ENCODE results near the gene OR52B6. TPM values are rescaled to one million over a fixed set of nuclear protein-coding genes. Genes with fewer than 3 reads are reported as not detected.
"Not testable (repeated sequence)": the region's sequence is repeated elsewhere in the genome, so short reads cannot be mapped to it uniquely, and the experiment has no call there.

The OR52B6 gene
- total and polyA plus RNA-seq, 5 donors = not detected

GRCh38 chr11:5556596-5557188 lies 24.0 kb upstream of the OR52B6 start:
- intact Hi-C loops (cut with DNase I) = no loop called here
- Histone ChIP-seq H3K9me3 (ENCODE audit: control insufficient read depth, low read length) (no peaks in the 10 kb centered on the region), H3K4me3 (ENCODE audit: low read length) (no peak overlapping the region), H3K4me1 (ENCODE audit: control insufficient read depth, insufficient read depth, low read length) (no peaks in the 10 kb centered on the region), H3K27ac (ENCODE audit: low read length) (no peak overlapping the region), H3K27me3 (ENCODE audit: control insufficient read depth, insufficient read depth) (no peaks in the 10 kb centered on the region)
- DNase-seq (no peak), ATAC-seq (no peak)
- WGBS = 55% methylated on average over 3 of the region's 3 CpGs

GRCh38 chr11:5557751-5558150 lies 22.9 kb upstream of the OR52B6 start:
- Histone ChIP-seq H3K9me3 (ENCODE audit: control insufficient read depth, low read length) (no peaks in the 10 kb centered on the region), H3K4me3 (ENCODE audit: low read length) (no peak overlapping the region), H3K27ac (ENCODE audit: low read length) (no peak overlapping the region), H3K4me1 (ENCODE audit: control insufficient read depth, insufficient read depth, low read length) (no peaks in the 10 kb centered on the region), H3K27me3 (ENCODE audit: control insufficient read depth, insufficient read depth) (no peaks in the 10 kb centered on the region)
- DNase-seq (no peak), ATAC-seq (no peak)
- WGBS = 52% methylated on average over 3 of the region's 3 CpGs
- intact Hi-C loops (cut with DNase I) = no loop called here

GRCh38 chr11:5564259-5565019 lies 16.2 kb upstream of the OR52B6 start:
- H3K9me3 ChIP-seq (ENCODE audit: control insufficient read depth, low read length) = no peaks in the 10 kb centered on the region
- intact Hi-C loops (cut with DNase I) = loop anchor here in 1 of 4 donors (2.0 kb wide), 1 partner anchor 34 kb away; no protein-coding TSS in a partner anchor
- WGBS = 59% methylated on average over 1 of the region's 1 CpG
- no peak overlapping the region for H3K27ac ChIP-seq (ENCODE audit: low read length)
- H3K4me3 ChIP-seq (ENCODE audit: low read length) = no peak overlapping the region
- no peak for ATAC-seq
- no peaks in the 10 kb centered on the region for H3K4me1 ChIP-seq (ENCODE audit: control insufficient read depth, insufficient read depth, low read length)
- no peaks in the 10 kb centered on the region for H3K27me3 ChIP-seq (ENCODE audit: control insufficient read depth, insufficient read depth)
- no peak for DNase-seq

GRCh38 chr11:5574654-5575053 lies 6.0 kb upstream of the OR52B6 start:
- 91% methylated on average over 2 of the region's 2 CpGs for WGBS
- H3K27me3 ChIP-seq (ENCODE audit: control insufficient read depth, insufficient read depth) = no peaks in the 10 kb centered on the region
- no peaks in the 10 kb centered on the region for H3K4me1 ChIP-seq (ENCODE audit: control insufficient read depth, insufficient read depth, low read length)
- no peak for DNase-seq
- H3K4me3 ChIP-seq (ENCODE audit: low read length) = no peak overlapping the region
- H3K9me3 ChIP-seq (ENCODE audit: control insufficient read depth, low read length) = no peaks in the 10 kb centered on the region
- no peak for ATAC-seq
- intact Hi-C loops (cut with DNase I) = no loop called here
- H3K27ac ChIP-seq (ENCODE audit: low read length) = no peak overlapping the region

GRCh38 chr11:5575152-5575551 lies 5.5 kb upstream of the OR52B6 start:
- intact Hi-C loops (cut with DNase I) = no loop called here
- H3K9me3 ChIP-seq (ENCODE audit: control insufficient read depth, low read length) = no peaks in the 10 kb centered on the region
- ATAC-seq (no peak), DNase-seq (no peak)
- WGBS = 64% methylated on average over 4 of the region's 4 CpGs
- H3K27me3 ChIP-seq (ENCODE audit: control insufficient read depth, insufficient read depth) = no peaks in the 10 kb centered on the region
- no peaks in the 10 kb centered on the region for H3K4me1 ChIP-seq (ENCODE audit: control insufficient read depth, insufficient read depth, low read length)
- H3K27ac ChIP-seq (ENCODE audit: low read length) = no peak overlapping the region
- H3K4me3 ChIP-seq (ENCODE audit: low read length) = no peak overlapping the region

- no peaks in the 10 kb centered on the region for H3K4me1 ChIP-seq (ENCODE audit: control insufficient read depth, insufficient read depth, low read length)
- no peaks in the 10 kb centered on the region for H3K27me3 ChIP-seq (ENCODE audit: control insufficient read depth, insufficient read depth)
- no peak overlapping the region for H3K4me3 ChIP-seq (ENCODE audit: low read length)
- ATAC-seq = no peak
- intact Hi-C loops (cut with DNase I) = no loop called here
- no peak for DNase-seq
- H3K27ac ChIP-seq (ENCODE audit: low read length) = no peak overlapping the region
- H3K9me3 ChIP-seq (ENCODE audit: control insufficient read depth, low read length) = no peaks in the 10 kb centered on the region
Observed at GRCh38 chr11:5577101-5577500, 3.6 kb upstream of the OR52B6 start.

GRCh38 chr11:5581014-5581413 lies 337 bp downstream of the OR52B6 start:
- 87% methylated on average over 4 of the region's 4 CpGs for WGBS
- no peaks in the 10 kb centered on the region for H3K27me3 ChIP-seq (ENCODE audit: control insufficient read depth, insufficient read depth)
- intact Hi-C loops (cut with DNase I) = no loop called here
- no peaks in the 10 kb centered on the region for H3K4me1 ChIP-seq (ENCODE audit: control insufficient read depth, insufficient read depth, low read length)
- H3K4me3 ChIP-seq (ENCODE audit: low read length) = no peak overlapping the region
- ATAC-seq = no peak
- no peaks in the 10 kb centered on the region for H3K9me3 ChIP-seq (ENCODE audit: control insufficient read depth, low read length)
- no peak for DNase-seq
- H3K27ac ChIP-seq (ENCODE audit: low read length) = no peak overlapping the region

- H3K27ac ChIP-seq (ENCODE audit: low read length); ATAC-seq; H3K27me3 ChIP-seq (ENCODE audit: control insufficient read depth, insufficient read depth); H3K4me3 ChIP-seq (ENCODE audit: low read length); H3K4me1 ChIP-seq (ENCODE audit: control insufficient read depth, insufficient read depth, low read length); DNase-seq; intact Hi-C loops (cut with DNase I); H3K9me3 ChIP-seq (ENCODE audit: control insufficient read depth, low read length): not testable (repeated sequence)
- 89% methylated on average over 5 of the region's 5 CpGs for WGBS
Observed at GRCh38 chr11:5584458-5584857, 3.8 kb downstream of the OR52B6 start.

GRCh38 chr11:5589906-5590305 lies 9.2 kb downstream of the OR52B6 start:
- peak in 1 of 3 donors; percentile 43 for DNase-seq
- H3K27me3 ChIP-seq (ENCODE audit: control insufficient read depth, insufficient read depth); H3K9me3 ChIP-seq (ENCODE audit: control insufficient read depth, low read length); H3K4me3 ChIP-seq (ENCODE audit: low read length); intact Hi-C loops (cut with DNase I); H3K4me1 ChIP-seq (ENCODE audit: control insufficient read depth, insufficient read depth, low read length); ATAC-seq; H3K27ac ChIP-seq (ENCODE audit: low read length): not testable (repeated sequence)
- 97% methylated on average over 31 of the region's 31 CpGs for WGBS

GRCh38 chr11:5591613-5592012 lies 10.9 kb downstream of the OR52B6 start:
- intact Hi-C loops (cut with DNase I) = no loop called here
- H3K9me3 ChIP-seq (ENCODE audit: control insufficient read depth, low read length) = no peaks in the 10 kb centered on the region
- H3K4me1 ChIP-seq (ENCODE audit: control insufficient read depth, insufficient read depth, low read length) = no peaks in the 10 kb centered on the region
- H3K4me3 ChIP-seq (ENCODE audit: low read length) = no peak overlapping the region
- 60% methylated on average over 3 of the region's 3 CpGs for WGBS
- ATAC-seq (no peak), DNase-seq (no peak)
- no peaks in the 10 kb centered on the region for H3K27me3 ChIP-seq (ENCODE audit: control insufficient read depth, insufficient read depth)
- no peak overlapping the region for H3K27ac ChIP-seq (ENCODE audit: low read length)

GRCh38 chr11:5592615-5593014 lies 11.9 kb downstream of the OR52B6 start:
- 83% methylated on average over 5 of the region's 5 CpGs for WGBS

More at GRCh38 chr11:5592615-5593014, 11.9 kb downstream of the OR52B6 start:
- no peak overlapping the region for H3K4me3 ChIP-seq (ENCODE audit: low read length)
- H3K9me3 ChIP-seq (ENCODE audit: control insufficient read depth, low read length) = no peaks in the 10 kb centered on the region
- H3K27ac ChIP-seq (ENCODE audit: low read length) = no peak overlapping the region
- DNase-seq (no peak), ATAC-seq (no peak)
- no peaks in the 10 kb centered on the region for H3K27me3 ChIP-seq (ENCODE audit: control insufficient read depth, insufficient read depth)
- intact Hi-C loops (cut with DNase I) = no loop called here
- H3K4me1 ChIP-seq (ENCODE audit: control insufficient read depth, insufficient read depth, low read length) = no peaks in the 10 kb centered on the region
